Measurements from ENCODE around the gene FIGN. TPM values are rescaled to one million over a fixed set of nuclear protein-coding genes. Genes with fewer than 3 reads are reported as not detected.

FIGN gene
- total RNA-seq, 2 experiments from 2014 or later = not detected

- Mint-ChIP-seq H3K27ac (no peak overlapping the region), H3K36me3 (no peaks in the 10 kb centered on the region), H3K4me1 (no peaks in the 10 kb centered on the region), H3K27me3 (no peaks in the 10 kb centered on the region), H3K4me3 (no peak overlapping the region), H3K9me3 (ENCODE audit: low read depth) (peaks cover 2% of the 10 kb centered on the region)
- DNase-seq (no peak), ATAC-seq (no peak)
- CTCF ChIA-PET = no interaction called here
Observed at GRCh38 chr2:163600801-163601200, 135.0 kb downstream of the FIGN start.

GRCh38 chr2:163595028-163595427 is 140.8 kb downstream of the FIGN start:
- Mint-ChIP-seq H3K4me3 (no peak overlapping the region), H3K9me3 (ENCODE audit: low read depth) (peaks cover 2% of the 10 kb centered on the region), H3K4me1 (no peaks in the 10 kb centered on the region), H3K27me3 (no peaks in the 10 kb centered on the region), H3K36me3 (no peaks in the 10 kb centered on the region), H3K27ac (no peak overlapping the region)
- CTCF ChIA-PET = no interaction called here
- no peak for ATAC-seq
- DNase-seq = no peak

GRCh38 chr2:163594497-163594896 is 141.3 kb downstream of the FIGN start:
- Mint-ChIP-seq H3K36me3 (no peaks in the 10 kb centered on the region), H3K27me3 (no peaks in the 10 kb centered on the region), H3K4me1 (no peaks in the 10 kb centered on the region), H3K9me3 (ENCODE audit: low read depth) (peaks cover 2% of the 10 kb centered on the region), H3K4me3 (no peak overlapping the region), H3K27ac (no peak overlapping the region)
- DNase-seq (no peak), ATAC-seq (no peak)
- CTCF ChIA-PET = no interaction called here

- no peak overlapping the region for H3K4me3 Mint-ChIP-seq
- ATAC-seq = no peak
- H3K4me1 Mint-ChIP-seq = no peaks in the 10 kb centered on the region
- H3K36me3 Mint-ChIP-seq = no peaks in the 10 kb centered on the region
- CTCF ChIA-PET = no interaction called here
- no peak for DNase-seq
- no peak overlapping the region for H3K27ac Mint-ChIP-seq
- no peaks in the 10 kb centered on the region for H3K27me3 Mint-ChIP-seq
- peaks cover 2% of the 10 kb centered on the region for H3K9me3 Mint-ChIP-seq (ENCODE audit: low read depth)
Observed at GRCh38 chr2:163593982-163594381, 141.8 kb downstream of the FIGN start.

GRCh38 chr2:163592954-163593622 is 142.7 kb downstream of the FIGN start:
- Mint-ChIP-seq H3K27me3 (no peaks in the 10 kb centered on the region), H3K4me1 (no peaks in the 10 kb centered on the region), H3K27ac (no peak overlapping the region), H3K9me3 (ENCODE audit: low read depth) (peaks cover 1% of the 10 kb centered on the region), H3K4me3 (no peak overlapping the region), H3K36me3 (no peaks in the 10 kb centered on the region)
- CTCF ChIA-PET = interaction anchor here (1.1 kb wide), 1 partner anchor 9 kb away, joined by 4 read pairs; no protein-coding TSS in a partner anchor
- DNase-seq (no peak), ATAC-seq (no peak)

- no peaks in the 10 kb centered on the region for H3K36me3 Mint-ChIP-seq
- no peak overlapping the region for H3K4me3 Mint-ChIP-seq
- CTCF ChIA-PET = no interaction called here
- no peaks in the 10 kb centered on the region for H3K9me3 Mint-ChIP-seq (ENCODE audit: low read depth)
- H3K27me3 Mint-ChIP-seq = no peaks in the 10 kb centered on the region
- no peaks in the 10 kb centered on the region for H3K4me1 Mint-ChIP-seq
- ATAC-seq (no peak), DNase-seq (no peak)
- no peak overlapping the region for H3K27ac Mint-ChIP-seq
Observed at GRCh38 chr2:163591461-163591860, 144.3 kb downstream of the FIGN start.

- Mint-ChIP-seq H3K9me3 (ENCODE audit: low read depth) (no peaks in the 10 kb centered on the region), H3K27me3 (no peaks in the 10 kb centered on the region), H3K4me3 (no peak overlapping the region), H3K4me1 (no peaks in the 10 kb centered on the region), H3K27ac (no peak overlapping the region), H3K36me3 (no peaks in the 10 kb centered on the region)
- DNase-seq = no peak
- CTCF ChIA-PET = no interaction called here
- no peak for ATAC-seq
Observed at GRCh38 chr2:163580757-163581156, 155.1 kb downstream of the FIGN start.

- Mint-ChIP-seq H3K27ac (no peak overlapping the region), H3K4me1 (no peaks in the 10 kb centered on the region), H3K4me3 (no peak overlapping the region), H3K36me3 (no peaks in the 10 kb centered on the region), H3K27me3 (no peaks in the 10 kb centered on the region), H3K9me3 (ENCODE audit: low read depth) (no peaks in the 10 kb centered on the region)
- ATAC-seq (no peak), DNase-seq (no peak)
- CTCF ChIA-PET = no interaction called here
Observed at GRCh38 chr2:163574309-163574708, 161.5 kb downstream of the FIGN start.

- H3K4me3 Mint-ChIP-seq = no peak overlapping the region
Observed at GRCh38 chr2:163573652-163574051, 162.2 kb downstream of the FIGN start.

GRCh38 chr2:163572850-163573249 is 163.0 kb downstream of the FIGN start:
- DNase-seq = no peak
- Mint-ChIP-seq H3K36me3 (no peaks in the 10 kb centered on the region), H3K4me3 (no peak overlapping the region), H3K4me1 (no peaks in the 10 kb centered on the region), H3K27me3 (no peaks in the 10 kb centered on the region), H3K9me3 (ENCODE audit: low read depth) (no peaks in the 10 kb centered on the region), H3K27ac (no peak overlapping the region)
- CTCF ChIA-PET = no interaction called here
- no peak for ATAC-seq

More at GRCh38 chr2:163573652-163574051, 162.2 kb downstream of the FIGN start:
- CTCF ChIA-PET = no interaction called here
- DNase-seq (no peak), ATAC-seq (no peak)
- Mint-ChIP-seq H3K27ac (no peak overlapping the region), H3K27me3 (no peaks in the 10 kb centered on the region), H3K4me1 (no peaks in the 10 kb centered on the region), H3K9me3 (ENCODE audit: low read depth) (no peaks in the 10 kb centered on the region), H3K36me3 (no peaks in the 10 kb centered on the region)

GRCh38 chr2:163571423-163572102 is 164.2 kb downstream of the FIGN start:
- H3K4me1 Mint-ChIP-seq = no peaks in the 10 kb centered on the region
- H3K27ac Mint-ChIP-seq = no peak overlapping the region
- H3K27me3 Mint-ChIP-seq = no peaks in the 10 kb centered on the region
- CTCF ChIA-PET = interaction anchor here (0.7 kb wide), 1 partner anchor 202 kb away, joined by 4 read pairs; no protein-coding TSS in a partner anchor
- H3K9me3 Mint-ChIP-seq (ENCODE audit: low read depth) = no peaks in the 10 kb centered on the region
- ATAC-seq (no peak), DNase-seq (no peak)
- H3K4me3 Mint-ChIP-seq = no peak overlapping the region
- H3K36me3 Mint-ChIP-seq = no peaks in the 10 kb centered on the region

- no peaks in the 10 kb centered on the region for H3K4me1 Mint-ChIP-seq
- H3K9me3 Mint-ChIP-seq (ENCODE audit: low read depth) = no peaks in the 10 kb centered on the region
- DNase-seq (no peak), ATAC-seq (no peak)
- H3K36me3 Mint-ChIP-seq = no peaks in the 10 kb centered on the region
- H3K27ac Mint-ChIP-seq = no peak overlapping the region
- CTCF ChIA-PET = no interaction called here
- H3K27me3 Mint-ChIP-seq = no peaks in the 10 kb centered on the region
- no peak overlapping the region for H3K4me3 Mint-ChIP-seq
Observed at GRCh38 chr2:163570391-163570790, 165.4 kb downstream of the FIGN start.

GRCh38 chr2:163565192-163565591 is 170.6 kb downstream of the FIGN start:
- no peak overlapping the region for H3K4me3 Mint-ChIP-seq
- CTCF ChIA-PET = no interaction called here
- H3K27ac Mint-ChIP-seq = no peak overlapping the region
- H3K36me3 Mint-ChIP-seq = no peaks in the 10 kb centered on the region
- H3K4me1 Mint-ChIP-seq = no peaks in the 10 kb centered on the region
- DNase-seq (no peak), ATAC-seq (no peak)
- H3K27me3 Mint-ChIP-seq = no peaks in the 10 kb centered on the region
- no peaks in the 10 kb centered on the region for H3K9me3 Mint-ChIP-seq (ENCODE audit: low read depth)

- no peak overlapping the region for H3K4me3 Mint-ChIP-seq
- H3K27ac Mint-ChIP-seq = no peak overlapping the region
- no peak for DNase-seq
Observed at GRCh38 chr2:163564236-163564635, 171.6 kb downstream of the FIGN start.

More at GRCh38 chr2:163564236-163564635, 171.6 kb downstream of the FIGN start:
- no peaks in the 10 kb centered on the region for H3K36me3 Mint-ChIP-seq
- no peaks in the 10 kb centered on the region for H3K27me3 Mint-ChIP-seq
- no peak for ATAC-seq
- H3K9me3 Mint-ChIP-seq (ENCODE audit: low read depth) = no peaks in the 10 kb centered on the region
- CTCF ChIA-PET = no interaction called here
- H3K4me1 Mint-ChIP-seq = no peaks in the 10 kb centered on the region
